K562 (cell line): ENCODE results near the gene RABGAP1L. TPM values are rescaled to one million over a fixed set of nuclear protein-coding genes. Genes with fewer than 3 reads are reported as not detected.

ENCODE experiments used
- CC2D1A ChIP-seq: fragments of 450-650 bp; IDR thresholded peaks from 2 replicates; pipeline ENCODE4 v1.6.1; 2017; ENCODE audit warnings: mild to moderate bottlenecking
- HIVEP1 ChIP-seq: fragments of 250-450 bp; sonication (Bioruptor Pico); IDR thresholded peaks from 2 replicates; pipeline ENCODE4 v1.4.0; 2020; ENCODE audit warnings: mild to moderate bottlenecking
- NRF1 ChIP-seq, 2 experiments: fragments of 450-650 bp; IDR thresholded peaks in 1 of 2; conservative IDR thresholded peaks in 1 of 2; 2 replicates each; pipeline ENCODE4 v1.6.1; 2014; ENCODE audit warnings: mild to moderate bottlenecking in 2 of 2
- OTX1 ChIP-seq: fragments of 450-650 bp; formaldehyde crosslinking; IDR thresholded peaks from 2 replicates; pipeline ENCODE4 v1.4.0; 2022; ENCODE audit warnings: mild to moderate bottlenecking
- PKNOX1 ChIP-seq: fragments of 450-650 bp; IDR thresholded peaks from 2 replicates; pipeline ENCODE4 v1.6.1; 2016
- PREB ChIP-seq: sonication (generic); formaldehyde crosslinking; IDR thresholded peaks from 2 replicates; pipeline ENCODE4 v1.8.1; 2023; ENCODE audit warnings: mild to moderate bottlenecking, missing genetic modification reagents
- RAD21 ChIP-seq, 2 experiments: fragments of 250-450 bp in 1 of 2; fragments of 450-650 bp in 1 of 2; sonication (Bioruptor Pico) in 1 of 2; formaldehyde crosslinking in 1 of 2; IDR thresholded peaks in 1 of 2; conservative IDR thresholded peaks in 1 of 2; 2 replicates each; pipeline versions ENCODE4 v1.4.0 to v1.8.0; 2020 to 2022; ENCODE audit warnings: mild to moderate bottlenecking in 2 of 2, moderate library complexity in 1 of 2
- THAP12 ChIP-seq: fragments of 250-450 bp; sonication (Bioruptor Pico); IDR thresholded peaks from 2 replicates; pipeline ENCODE4 v1.9.0; 2021; ENCODE audit warnings: mild to moderate bottlenecking, inconsistent platforms
- XRCC3 ChIP-seq: fragments of 450-650 bp; IDR thresholded peaks from 2 replicates; pipeline ENCODE4 v1.6.1; 2017; ENCODE audit warnings: mild to moderate bottlenecking, moderate library complexity
- ZNF766 ChIP-seq: fragments of 200-800 bp; sonication (Bioruptor generic); conservative IDR thresholded peaks from 2 replicates; pipeline ENCODE4 v1.6.1; 2016; ENCODE audit warnings: missing genetic modification characterization, missing compliant biosample characterization
- polyA plus RNA-seq, 8 experiments: library from polyadenylated mRNA; depleted of rRNA in 4 of 8; stranded (reverse) in 5 of 8; unstranded in 3 of 8; fragments of >200 nt; fragmentation: Nextera tagmentation in 2 of 8; fragmentation: Illumina TruSeq in 1 of 8; extraction: Ambion mirVana in 2 of 8; extraction: Trizol in 1 of 8; gene quantifications; 2 replicates each; pipeline versions ENCODE4 v1.2.1 to v1.2.3, GENCODE V29; 2011 to 2014; ENCODE audit warnings: inconsistent platforms in 1 of 8, missing spikeins in 1 of 8
- total RNA-seq, 7 experiments: library from RNA; depleted of rRNA in 6 of 7; stranded (reverse); fragments of >200 nt in 6 of 7; fragmentation: Illumina TruSeq in 2 of 7; extraction: Trizol in 2 of 7; gene quantifications; 2 replicates each; pipeline versions ENCODE4 v1.2.1 to v1.2.3, GENCODE V29; 2011 to 2021; ENCODE audit warnings: low replicate concordance in 1 of 7
- TF ChIP-seq, protein P1 (sequence below): fragments of 250-450 bp; sonication (Bioruptor Pico); IDR thresholded peaks from 2 replicates; pipeline ENCODE4 v1.8.0; 2022; ENCODE audit warnings: inconsistent platforms
- TF ChIP-seq, protein P2 (sequence below): fragments of 200-800 bp; sonication (Bioruptor generic); IDR thresholded peaks from 2 replicates; pipeline ENCODE4 v1.6.1; 2017; ENCODE audit warnings: missing genetic modification characterization, missing compliant biosample characterization
- TF ChIP-seq, protein P3 (sequence below): fragments of 450-650 bp; formaldehyde crosslinking; IDR thresholded peaks from 2 replicates; pipeline ENCODE4 v1.4.0; 2020; ENCODE audit warnings: mild to moderate bottlenecking, moderate library complexity

Gene RABGAP1L
- total and polyA plus RNA-seq, 9 of the 15 experiments (the other 6 are each of a cell fraction or from before 2014, with no cell fraction given): 16.5 to 44.9 (median 26.7) TPM

DNA sequence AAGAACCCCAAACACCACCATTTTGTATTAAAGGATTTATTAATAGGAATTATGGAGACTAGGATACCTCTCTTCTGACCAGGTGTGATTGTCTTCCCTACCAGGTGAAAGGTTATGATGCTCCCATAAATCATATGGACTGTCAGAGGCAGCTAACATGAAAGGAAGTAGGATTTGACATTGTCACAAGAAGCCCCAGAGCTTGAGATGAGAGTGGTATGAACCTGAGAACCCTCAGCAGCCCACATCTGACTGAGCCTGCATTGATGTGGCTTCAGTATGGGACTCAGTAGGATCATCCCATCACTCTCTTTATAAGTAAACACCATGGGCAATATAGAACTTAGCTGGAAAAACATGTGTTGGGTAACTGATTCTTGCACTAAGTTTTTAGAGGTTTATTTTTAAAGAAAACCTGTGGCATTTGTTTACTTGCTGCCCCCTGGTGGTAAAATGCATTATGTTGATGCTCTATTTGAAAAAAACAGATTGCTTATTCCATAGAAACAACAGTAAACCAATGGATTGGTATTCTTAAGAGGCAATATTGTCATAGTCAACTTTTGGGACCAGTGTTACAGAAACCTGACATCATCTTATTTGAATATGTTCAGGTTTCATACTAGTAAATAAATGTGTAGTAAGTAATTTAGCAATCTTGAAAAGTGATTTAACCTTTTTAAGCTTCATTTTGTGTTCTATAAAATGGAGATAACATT lies 823.8 kb downstream of the RABGAP1L start (continued):
- TF ChIP-seq RAD21 (CRISPR knock-in tag; conservative IDR thresholded peaks at IDR 0.05 in 1 of 2, IDR thresholded peaks at IDR 0.05 in 1 of 2) (peak; percentile 75 to 91), ZNF766 (CRISPR knock-in tag) (peak; percentile 100), THAP12 (CRISPR knock-in tag) (no peak), PREB (CRISPR knock-in tag) (0 out of 2 replicates have a peak, but pooled peaks have one; percentile 26), XRCC3 (0 out of 2 replicates have a peak, but pooled peaks have one; percentile 37), CC2D1A (peak; percentile 52; the same call in 1 of the 2 replicates), PKNOX1 (peak; percentile 59), NRF1 (conservative IDR thresholded peaks at IDR 0.05 in 1 of 2, IDR thresholded peaks at IDR 0.05 in 1 of 2) (no peak), OTX1 (CRISPR knock-in tag) (no peak), HIVEP1 (CRISPR knock-in tag) (no peak)
- TF ChIP-seq, protein P1, sequence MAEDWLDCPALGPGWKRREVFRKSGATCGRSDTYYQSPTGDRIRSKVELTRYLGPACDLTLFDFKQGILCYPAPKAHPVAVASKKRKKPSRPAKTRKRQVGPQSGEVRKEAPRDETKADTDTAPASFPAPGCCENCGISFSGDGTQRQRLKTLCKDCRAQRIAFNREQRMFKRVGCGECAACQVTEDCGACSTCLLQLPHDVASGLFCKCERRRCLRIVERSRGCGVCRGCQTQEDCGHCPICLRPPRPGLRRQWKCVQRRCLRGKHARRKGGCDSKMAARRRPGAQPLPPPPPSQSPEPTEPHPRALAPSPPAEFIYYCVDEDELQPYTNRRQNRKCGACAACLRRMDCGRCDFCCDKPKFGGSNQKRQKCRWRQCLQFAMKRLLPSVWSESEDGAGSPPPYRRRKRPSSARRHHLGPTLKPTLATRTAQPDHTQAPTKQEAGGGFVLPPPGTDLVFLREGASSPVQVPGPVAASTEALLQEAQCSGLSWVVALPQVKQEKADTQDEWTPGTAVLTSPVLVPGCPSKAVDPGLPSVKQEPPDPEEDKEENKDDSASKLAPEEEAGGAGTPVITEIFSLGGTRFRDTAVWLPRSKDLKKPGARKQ (CRISPR knock-in tag): no peak
- TF ChIP-seq, protein P2, sequence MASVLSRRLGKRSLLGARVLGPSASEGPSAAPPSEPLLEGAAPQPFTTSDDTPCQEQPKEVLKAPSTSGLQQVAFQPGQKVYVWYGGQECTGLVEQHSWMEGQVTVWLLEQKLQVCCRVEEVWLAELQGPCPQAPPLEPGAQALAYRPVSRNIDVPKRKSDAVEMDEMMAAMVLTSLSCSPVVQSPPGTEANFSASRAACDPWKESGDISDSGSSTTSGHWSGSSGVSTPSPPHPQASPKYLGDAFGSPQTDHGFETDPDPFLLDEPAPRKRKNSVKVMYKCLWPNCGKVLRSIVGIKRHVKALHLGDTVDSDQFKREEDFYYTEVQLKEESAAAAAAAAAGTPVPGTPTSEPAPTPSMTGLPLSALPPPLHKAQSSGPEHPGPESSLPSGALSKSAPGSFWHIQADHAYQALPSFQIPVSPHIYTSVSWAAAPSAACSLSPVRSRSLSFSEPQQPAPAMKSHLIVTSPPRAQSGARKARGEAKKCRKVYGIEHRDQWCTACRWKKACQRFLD (CRISPR knock-in tag): no peak
- TF ChIP-seq, protein P3, sequence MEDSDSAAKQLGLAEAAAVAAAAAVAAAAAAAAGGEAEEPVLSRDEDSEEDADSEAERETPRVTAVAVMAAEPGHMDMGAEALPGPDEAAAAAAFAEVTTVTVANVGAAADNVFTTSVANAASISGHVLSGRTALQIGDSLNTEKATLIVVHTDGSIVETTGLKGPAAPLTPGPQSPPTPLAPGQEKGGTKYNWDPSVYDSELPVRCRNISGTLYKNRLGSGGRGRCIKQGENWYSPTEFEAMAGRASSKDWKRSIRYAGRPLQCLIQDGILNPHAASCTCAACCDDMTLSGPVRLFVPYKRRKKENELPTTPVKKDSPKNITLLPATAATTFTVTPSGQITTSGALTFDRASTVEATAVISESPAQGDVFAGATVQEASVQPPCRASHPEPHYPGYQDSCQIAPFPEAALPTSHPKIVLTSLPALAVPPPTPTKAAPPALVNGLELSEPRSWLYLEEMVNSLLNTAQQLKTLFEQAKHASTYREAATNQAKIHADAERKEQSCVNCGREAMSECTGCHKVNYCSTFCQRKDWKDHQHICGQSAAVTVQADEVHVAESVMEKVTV (CRISPR knock-in tag): peak; percentile 68
